ENCODE results near the gene RGMA.

DNA sequence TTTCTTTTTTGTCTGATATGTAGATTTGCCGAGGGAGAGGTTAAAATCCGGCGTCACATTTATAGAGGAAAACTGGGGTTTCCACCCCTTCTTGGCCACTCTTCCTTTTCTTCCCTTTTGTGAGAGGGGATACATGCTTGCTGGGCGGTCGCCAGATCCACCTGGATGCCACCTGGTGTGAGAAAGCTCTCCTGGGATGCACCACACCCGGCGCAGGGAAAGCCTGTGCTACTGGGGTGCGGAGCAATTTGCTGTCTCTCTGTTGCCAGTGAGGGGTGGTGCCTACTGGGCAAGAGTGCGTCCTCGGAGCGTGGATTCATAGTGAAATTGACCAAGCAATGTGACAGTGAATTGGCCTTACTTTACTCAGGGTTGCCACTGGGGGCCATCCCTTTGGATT is 2.5 kb upstream of the RGMA start:
- TF ChIP-seq, protein P1, sequence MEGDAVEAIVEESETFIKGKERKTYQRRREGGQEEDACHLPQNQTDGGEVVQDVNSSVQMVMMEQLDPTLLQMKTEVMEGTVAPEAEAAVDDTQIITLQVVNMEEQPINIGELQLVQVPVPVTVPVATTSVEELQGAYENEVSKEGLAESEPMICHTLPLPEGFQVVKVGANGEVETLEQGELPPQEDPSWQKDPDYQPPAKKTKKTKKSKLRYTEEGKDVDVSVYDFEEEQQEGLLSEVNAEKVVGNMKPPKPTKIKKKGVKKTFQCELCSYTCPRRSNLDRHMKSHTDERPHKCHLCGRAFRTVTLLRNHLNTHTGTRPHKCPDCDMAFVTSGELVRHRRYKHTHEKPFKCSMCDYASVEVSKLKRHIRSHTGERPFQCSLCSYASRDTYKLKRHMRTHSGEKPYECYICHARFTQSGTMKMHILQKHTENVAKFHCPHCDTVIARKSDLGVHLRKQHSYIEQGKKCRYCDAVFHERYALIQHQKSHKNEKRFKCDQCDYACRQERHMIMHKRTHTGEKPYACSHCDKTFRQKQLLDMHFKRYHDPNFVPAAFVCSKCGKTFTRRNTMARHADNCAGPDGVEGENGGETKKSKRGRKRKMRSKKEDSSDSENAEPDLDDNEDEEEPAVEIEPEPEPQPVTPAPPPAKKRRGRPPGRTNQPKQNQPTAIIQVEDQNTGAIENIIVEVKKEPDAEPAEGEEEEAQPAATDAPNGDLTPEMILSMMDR (IDR thresholded peaks at IDR 0.05): no peak
- no peak for TF ChIP-seq EZH2 (IDR thresholded peaks at IDR 0.05; ENCODE audit: borderline replicate concordance, insufficient read depth, low read depth, low read length, poor library complexity, severe bottlenecking)
